Subcutaneous abdominal adipose tissue (tissue), 5 donors: ENCODE measurements around the gene ARID4B.
"Not testable (repeated sequence)": the region's sequence is repeated elsewhere in the genome, so short reads cannot be mapped to it uniquely, and the experiment has no call there.

Source experiments
- H3K27ac ChIP-seq: one replicate; pipeline ENCODE4 v1.7.0; 2013; ENCODE audit warnings: low read depth, mild to moderate bottlenecking, inconsistent platforms, low read length, moderate library complexity
- H3K27me3 ChIP-seq, 5 donors: one replicate each; pipeline ENCODE4 v1.7.0; 2013; ENCODE audit warnings: low read length in 5 of 5, inconsistent platforms in 1 of 5; ENCODE audit not compliant: control insufficient read depth in 5 of 5, insufficient read depth in 4 of 5
- H3K36me3 ChIP-seq, 5 donors: one replicate each; pipeline ENCODE4 v1.7.0; 2013; ENCODE audit warnings: low read length in 5 of 5; ENCODE audit not compliant: control insufficient read depth in 5 of 5, insufficient read depth in 5 of 5
- H3K4me1 ChIP-seq, 5 donors: one replicate each; pipeline ENCODE4 v1.7.0; 2013; ENCODE audit warnings: low read length in 5 of 5, mild to moderate bottlenecking in 3 of 5, moderate library complexity in 1 of 5; ENCODE audit not compliant: control insufficient read depth in 5 of 5, insufficient read depth in 5 of 5
- H3K4me3 ChIP-seq, 5 donors: one replicate each; pipeline ENCODE4 v1.7.0; 2013; ENCODE audit warnings: low read length in 5 of 5, low read depth in 1 of 5
- H3K9ac ChIP-seq, 5 donors: one replicate each; pipeline ENCODE4 v1.7.0; 2013; ENCODE audit warnings: low read length in 5 of 5, mild to moderate bottlenecking in 4 of 5, moderate library complexity in 3 of 5
- H3K9me3 ChIP-seq, 5 donors: one replicate each; pipeline ENCODE4 v1.7.0; 2013; ENCODE audit warnings: low read length in 5 of 5; ENCODE audit not compliant: control insufficient read depth in 5 of 5
- donor health status: healthy.
- donor health status: healthy.
- donor health status: healthy.
- donor health status: healthy.
- donor health status: healthy.

Gene ARID4B

DNA sequence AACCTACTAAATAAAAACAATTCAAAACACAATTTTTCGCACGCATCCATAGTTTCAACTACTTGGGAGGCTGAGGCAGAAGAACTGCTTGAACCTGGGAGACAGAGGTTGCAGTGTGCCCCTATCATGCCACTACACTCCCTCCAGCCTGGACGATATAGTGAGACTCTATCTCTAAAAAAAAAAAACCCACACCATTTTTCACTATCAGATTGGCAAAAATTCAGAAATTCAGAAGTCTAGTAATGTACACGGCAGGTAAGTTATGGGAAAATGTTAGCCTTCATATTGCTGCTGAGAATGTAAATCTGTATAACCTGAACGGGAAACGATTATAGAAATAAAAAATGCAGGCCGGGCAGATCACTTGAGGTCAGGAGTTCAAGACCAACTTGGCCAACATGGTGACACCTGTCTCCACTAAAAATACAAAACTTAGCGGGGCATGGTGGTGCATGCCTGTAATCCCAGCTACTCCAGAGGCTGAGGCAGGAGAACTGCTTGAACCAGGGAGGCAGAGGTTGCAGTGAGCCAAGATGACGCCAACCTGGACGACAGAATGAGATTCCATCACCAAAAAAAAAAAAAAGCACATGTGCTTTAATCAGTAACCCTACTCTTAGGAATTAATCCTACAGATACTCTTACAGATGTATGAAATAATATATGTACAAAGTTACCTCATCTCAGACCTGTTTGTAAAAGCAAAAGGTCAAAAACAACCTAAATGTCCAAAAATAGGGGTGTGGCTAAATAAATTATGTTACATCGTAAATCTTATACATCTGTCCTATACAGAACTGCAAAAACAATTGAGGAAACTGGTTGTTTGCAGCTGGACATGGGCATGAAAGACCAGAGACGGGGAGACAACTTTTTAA is 37.9 kb downstream of the ARID4B start:
- no peaks in the 10 kb centered on the region for H3K36me3 ChIP-seq
- H3K9me3 ChIP-seq = no peaks in the 10 kb centered on the region
- H3K4me1 ChIP-seq = peaks cover 0 to 10% (median 2%) of the 10 kb centered on the region in 5 donors
- H3K27ac ChIP-seq = no peak overlapping the region
- no peaks in the 10 kb centered on the region for H3K27me3 ChIP-seq
- no peak overlapping the region for H3K9ac ChIP-seq
- no peak overlapping the region for H3K4me3 ChIP-seq

GRCh38 chr1:235287208-235287882 is 40.6 kb downstream of the ARID4B start:
- Histone ChIP-seq H3K9ac (no peak overlapping the region), H3K27ac (no peak overlapping the region), H3K4me3 (no peak overlapping the region), H3K36me3 (no peaks in the 10 kb centered on the region), H3K4me1 (peaks cover 0 to 11% (median 9%) of the 10 kb centered on the region in 5 donors), H3K27me3 (no peaks in the 10 kb centered on the region), H3K9me3 (no peaks in the 10 kb centered on the region)

GRCh38 chr1:235286667-235287066 is 41.3 kb downstream of the ARID4B start:
- H3K4me3 ChIP-seq = no peak overlapping the region
- H3K27me3 ChIP-seq = no peaks in the 10 kb centered on the region
- no peak overlapping the region for H3K27ac ChIP-seq
- no peak overlapping the region for H3K9ac ChIP-seq
- no peaks in the 10 kb centered on the region for H3K9me3 ChIP-seq
- no peaks in the 10 kb centered on the region for H3K36me3 ChIP-seq
- H3K4me1 ChIP-seq = peaks cover 0 to 9% (median 6%) of the 10 kb centered on the region in 5 donors

GRCh38 chr1:235284231-235284769 is 43.7 kb downstream of the ARID4B start:
- H3K36me3 ChIP-seq = no peaks in the 10 kb centered on the region
- no peak overlapping the region for H3K9ac ChIP-seq
- no peak overlapping the region for H3K4me3 ChIP-seq
- H3K27me3 ChIP-seq = no peaks in the 10 kb centered on the region
- H3K4me1 ChIP-seq = peaks cover 0 to 9% (median 6%) of the 10 kb centered on the region in 5 donors
- H3K9me3 ChIP-seq = no peaks in the 10 kb centered on the region
- no peak overlapping the region for H3K27ac ChIP-seq

GRCh38 chr1:235283636-235284035 is 44.3 kb downstream of the ARID4B start:
- not testable (repeated sequence) for H3K36me3 ChIP-seq, H3K4me3 ChIP-seq, H3K9ac ChIP-seq, H3K9me3 ChIP-seq, H3K27ac ChIP-seq, H3K27me3 ChIP-seq
- H3K4me1 ChIP-seq = peaks cover 0 to 12% (median 6%) of the 10 kb centered on the region in 5 donors

DNA sequence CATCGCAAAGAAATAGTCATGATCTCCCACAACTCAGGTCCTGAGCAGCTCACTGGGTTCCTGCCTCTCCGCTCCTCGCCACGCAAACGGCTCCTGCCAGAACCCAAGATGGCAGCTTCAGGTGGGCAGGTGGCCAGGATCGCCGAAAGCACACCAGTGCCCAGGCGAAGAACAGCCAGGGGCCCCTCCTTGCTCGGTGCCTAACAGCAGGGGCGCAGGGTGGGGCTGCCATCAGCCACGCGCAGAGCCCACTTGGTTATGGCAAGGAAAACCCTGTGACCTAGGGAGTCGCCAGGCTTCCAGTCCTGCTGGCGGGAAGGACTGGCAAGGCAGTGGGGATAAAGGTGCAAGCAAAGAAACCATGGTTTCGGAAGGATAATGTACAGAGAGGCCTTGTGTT is 47.5 kb downstream of the ARID4B start:
- Histone ChIP-seq H3K4me1 (peaks cover 0 to 12% (median 6%) of the 10 kb centered on the region in 5 donors), H3K9me3 (no peaks in the 10 kb centered on the region), H3K36me3 (no peaks in the 10 kb centered on the region), H3K9ac (no peak overlapping the region), H3K4me3 (no peak overlapping the region), H3K27me3 (no peaks in the 10 kb centered on the region), H3K27ac (no peak overlapping the region)

DNA sequence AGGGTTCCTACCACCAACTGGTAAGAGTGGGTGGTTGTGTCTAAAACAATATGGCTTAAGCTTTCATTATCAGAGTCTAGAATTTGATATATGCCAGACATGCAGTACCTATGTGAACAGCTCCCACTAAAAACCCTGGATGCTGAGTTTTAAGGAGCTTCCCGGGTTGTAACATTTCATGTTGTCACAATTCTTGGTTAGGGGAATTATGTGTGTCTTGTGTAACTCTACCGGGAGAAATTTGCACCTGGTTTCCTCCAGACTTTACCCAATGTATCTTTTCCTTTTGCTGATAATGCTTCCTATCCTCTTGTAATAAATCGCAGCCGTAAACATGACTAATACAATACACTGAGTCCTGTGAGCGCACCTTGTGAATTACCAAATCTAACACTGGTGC is 48.3 kb downstream of the ARID4B start:
- Histone ChIP-seq H3K4me3 (no peak overlapping the region), H3K36me3 (no peaks in the 10 kb centered on the region), H3K9me3 (no peaks in the 10 kb centered on the region), H3K27me3 (no peaks in the 10 kb centered on the region), H3K9ac (no peak overlapping the region), H3K4me1 (peaks cover 0 to 13% (median 9%) of the 10 kb centered on the region in 5 donors), H3K27ac (no peak overlapping the region)

GRCh38 chr1:235278915-235279292 is 49.1 kb downstream of the ARID4B start:
- Histone ChIP-seq H3K27me3 (no peaks in the 10 kb centered on the region), H3K4me3 (no peak overlapping the region), H3K9me3 (no peaks in the 10 kb centered on the region), H3K27ac (no peak overlapping the region), H3K4me1 (peaks cover 0 to 9% (median 4%) of the 10 kb centered on the region in 5 donors), H3K9ac (no peak overlapping the region), H3K36me3 (no peaks in the 10 kb centered on the region)

DNA sequence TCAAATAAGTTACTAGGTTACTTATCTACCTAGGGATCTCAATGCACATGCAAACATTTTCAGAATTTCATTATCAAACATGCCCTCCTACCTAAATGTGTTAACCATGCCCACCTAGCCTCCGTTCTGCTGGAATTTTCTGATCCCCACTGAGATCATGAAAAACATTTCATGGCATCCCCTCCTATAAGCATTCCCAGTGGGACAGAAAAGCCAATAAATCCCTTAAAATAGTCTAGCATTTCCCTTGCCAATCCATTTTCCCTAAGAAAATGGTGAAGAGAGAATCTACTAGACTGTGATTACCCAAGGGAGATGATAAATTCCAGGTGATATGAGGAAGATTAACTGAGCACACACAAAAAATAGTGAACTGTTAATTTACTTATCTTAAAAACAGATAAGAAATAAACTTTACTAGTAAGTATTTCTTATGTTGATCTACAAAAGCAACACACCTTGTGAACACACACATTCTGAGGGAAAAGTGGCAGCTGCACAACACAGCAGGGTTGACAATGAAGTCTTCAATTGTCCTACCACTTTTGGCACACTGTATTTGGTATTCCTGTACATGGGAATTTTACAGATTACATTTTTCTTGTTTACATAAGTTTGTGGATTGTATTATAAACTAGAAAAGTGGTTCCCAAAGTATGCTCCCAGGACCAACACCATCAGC is 49.6 kb downstream of the ARID4B start:
- H3K9ac ChIP-seq = no peak overlapping the region
- peaks cover 0 to 9% (median 3%) of the 10 kb centered on the region in 5 donors for H3K4me1 ChIP-seq
- H3K27ac ChIP-seq = no peak overlapping the region
- no peak overlapping the region for H3K4me3 ChIP-seq
- no peaks in the 10 kb centered on the region for H3K27me3 ChIP-seq
- no peaks in the 10 kb centered on the region for H3K9me3 ChIP-seq
- H3K36me3 ChIP-seq = no peaks in the 10 kb centered on the region
